ENCODE results near the gene ZCCHC14.

The ZCCHC14 gene

DNA sequence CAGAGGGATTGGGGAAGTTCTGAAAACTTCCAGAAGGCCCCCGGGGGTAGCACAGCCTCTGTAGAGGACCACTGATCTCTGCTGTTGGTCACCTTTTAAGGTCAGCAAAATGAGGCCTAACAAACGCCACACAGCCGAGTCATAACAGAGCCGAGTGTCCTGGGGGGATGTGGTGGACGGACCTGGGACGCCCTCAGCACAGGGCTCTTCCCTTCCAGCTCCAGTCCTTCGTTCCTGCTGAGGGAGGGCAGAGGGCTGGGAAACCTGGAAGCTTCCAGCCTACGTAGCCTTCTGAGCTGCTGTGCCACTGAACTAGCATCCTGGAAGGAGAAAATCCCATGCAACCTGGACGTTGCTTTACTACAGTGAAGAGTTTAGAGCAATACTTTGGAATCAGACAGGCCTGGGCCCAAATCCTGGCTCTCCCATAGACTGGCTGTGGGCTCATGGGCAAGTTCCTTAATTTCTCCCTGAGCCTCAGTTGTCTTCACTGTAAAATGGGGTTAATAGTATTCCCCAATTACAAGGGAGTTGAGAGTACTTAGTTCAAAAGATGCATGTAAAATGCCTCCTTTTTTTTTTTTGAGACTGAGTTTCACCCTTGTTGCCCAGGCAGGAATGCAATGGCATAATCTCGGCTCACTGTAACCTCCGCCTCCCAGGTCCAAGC is 34.4 kb upstream of the ZCCHC14 start:
- Histone ChIP-seq H2BK15ac (ENCODE audit: low read length) (no peak overlapping the region), H3K9ac (ENCODE audit: low read depth, low read length, poor library complexity) (no peak overlapping the region), H3K9me3 (replicated peaks in 1 of 2; ENCODE audit: control insufficient read depth in 2 of 2, insufficient read depth in 1 of 2, low read depth in 1 of 2, low read length in 2 of 2) (peaks cover 0 to 2% of the 10 kb centered on the region in 2 donors), H3K14ac (ENCODE audit: low read length) (no peak overlapping the region), H2BK120ac (ENCODE audit: low read depth, low read length) (no peak overlapping the region), H3K79me1 (ENCODE audit: low read depth, low read length) (no peaks in the 10 kb centered on the region), H3K4me2 (ENCODE audit: insufficient read depth, low read length, poor library complexity, severe bottlenecking) (no peak overlapping the region), H2BK12ac (ENCODE audit: low read length) (no peak overlapping the region), H3K23ac (ENCODE audit: low read depth, low read length, poor library complexity) (no peak overlapping the region), H3K36me3 (replicated peaks in 1 of 2; ENCODE audit: control insufficient read depth in 2 of 2, insufficient read depth in 2 of 2, low read length in 2 of 2) (no peaks in the 10 kb centered on the region), H3K4ac (ENCODE audit: low read length) (no peak overlapping the region), H3K4me1 (ENCODE audit: control insufficient read depth in 2 of 2, insufficient read depth in 1 of 2, low read depth in 1 of 2, low read length in 2 of 2) (no peaks in the 10 kb centered on the region), H3K27me3 (ENCODE audit: control insufficient read depth in 3 of 3, insufficient read depth in 3 of 3, low read depth in 1 of 3, low read length in 3 of 3) (no peaks in the 10 kb centered on the region), H2BK5ac (ENCODE audit: low read length) (no peak overlapping the region), H2AFZ (ENCODE audit: low read length) (no peak overlapping the region), H3K27ac (replicated peaks; ENCODE audit: low read length) (no peak overlapping the region), H3K18ac (ENCODE audit: low read length) (peak overlapping the region; percentile 83), H2AK5ac (ENCODE audit: low read depth, low read length) (no peak overlapping the region), H4K91ac (ENCODE audit: low read depth, low read length, poor library complexity) (no peak overlapping the region), H4K8ac (ENCODE audit: low read depth, low read length) (no peak overlapping the region), H3K4me3 (ENCODE audit: low read length in 2 of 2) (no peak overlapping the region)
- WGBS, 2 donors (ENCODE audit: extremely low coverage in 2 of 2, insufficient read length in 2 of 2, insufficient replicate concordance in 1 of 2) = no CpG with 5 or more reads among the region's 11 CpGs
- DNase-seq (ENCODE audit: low spot score) = no peak

DNA sequence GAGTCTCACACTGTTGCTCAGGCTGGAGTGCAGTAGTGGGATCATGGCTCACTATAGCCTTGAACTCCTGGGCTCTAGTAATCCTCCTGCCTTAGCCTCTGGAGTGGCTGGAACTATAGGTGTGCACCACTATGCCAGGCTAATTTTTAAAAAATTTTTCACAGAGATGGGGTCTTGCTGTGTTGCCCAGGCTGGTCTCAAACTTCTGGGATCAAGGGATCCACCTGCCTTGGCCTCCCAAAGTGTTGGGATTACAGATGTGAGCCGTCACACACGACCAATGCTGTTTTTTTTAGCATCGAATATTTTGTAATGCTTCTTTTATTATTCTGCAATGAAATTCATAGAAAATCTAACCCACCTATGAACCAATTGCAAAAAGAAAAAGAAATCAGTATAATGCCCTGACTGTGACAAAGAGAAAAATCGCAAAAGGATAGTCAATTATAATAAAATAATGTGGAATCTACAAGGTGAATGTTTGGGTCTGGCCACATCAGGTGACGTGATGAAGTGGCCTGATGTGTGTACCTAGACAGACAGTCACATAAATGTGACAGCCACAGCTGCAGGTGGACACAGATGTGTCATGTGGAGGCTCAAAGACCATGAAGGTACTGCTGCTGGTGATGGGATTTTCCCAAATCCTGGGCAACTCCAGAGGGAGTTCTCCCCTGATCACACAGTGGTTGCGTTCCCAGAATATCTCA is 33.6 kb upstream of the ZCCHC14 start:
- H2BK12ac ChIP-seq (ENCODE audit: low read length) = no peak overlapping the region
- H4K8ac ChIP-seq (ENCODE audit: low read depth, low read length) = no peak overlapping the region
- no peaks in the 10 kb centered on the region for H3K27me3 ChIP-seq (ENCODE audit: control insufficient read depth in 3 of 3, insufficient read depth in 3 of 3, low read depth in 1 of 3, low read length in 3 of 3)
- H3K4me1 ChIP-seq (ENCODE audit: control insufficient read depth in 2 of 2, insufficient read depth in 1 of 2, low read depth in 1 of 2, low read length in 2 of 2) = no peaks in the 10 kb centered on the region
- no peak overlapping the region for H2BK15ac ChIP-seq (ENCODE audit: low read length)
- H3K27ac ChIP-seq (replicated peaks; ENCODE audit: low read length) = no peak overlapping the region
- no peak overlapping the region for H2BK120ac ChIP-seq (ENCODE audit: low read depth, low read length)
- no peak overlapping the region for H3K4me2 ChIP-seq (ENCODE audit: insufficient read depth, low read length, poor library complexity, severe bottlenecking)
- DNase-seq (ENCODE audit: low spot score) = no peak
- H2AFZ ChIP-seq (ENCODE audit: low read length) = no peak overlapping the region
- H2BK5ac ChIP-seq (ENCODE audit: low read length) = no peak overlapping the region
- whole genome bisulfite sequencing, 2 donors (ENCODE audit: extremely low coverage in 2 of 2, insufficient read length in 2 of 2, insufficient replicate concordance in 1 of 2) = no CpG with 5 or more reads among the region's 6 CpGs
- no peak overlapping the region for H3K9ac ChIP-seq (ENCODE audit: low read depth, low read length, poor library complexity)
- peaks cover 0 to 2% of the 10 kb centered on the region in 2 donors for H3K9me3 ChIP-seq (replicated peaks in 1 of 2; ENCODE audit: control insufficient read depth in 2 of 2, insufficient read depth in 1 of 2, low read depth in 1 of 2, low read length in 2 of 2)
- H4K91ac ChIP-seq (ENCODE audit: low read depth, low read length, poor library complexity) = no peak overlapping the region
- no peaks in the 10 kb centered on the region for H3K36me3 ChIP-seq (replicated peaks in 1 of 2; ENCODE audit: control insufficient read depth in 2 of 2, insufficient read depth in 2 of 2, low read length in 2 of 2)
- H2AK5ac ChIP-seq (ENCODE audit: low read depth, low read length) = no peak overlapping the region
- no peak overlapping the region for H3K4me3 ChIP-seq (ENCODE audit: low read length in 2 of 2)
- no peak overlapping the region for H3K23ac ChIP-seq (ENCODE audit: low read depth, low read length, poor library complexity)
- H3K14ac ChIP-seq (ENCODE audit: low read length) = no peak overlapping the region
- no peaks in the 10 kb centered on the region for H3K79me1 ChIP-seq (ENCODE audit: low read depth, low read length)
- no peak overlapping the region for H3K18ac ChIP-seq (ENCODE audit: low read length)
- no peak overlapping the region for H3K4ac ChIP-seq (ENCODE audit: low read length)

DNA sequence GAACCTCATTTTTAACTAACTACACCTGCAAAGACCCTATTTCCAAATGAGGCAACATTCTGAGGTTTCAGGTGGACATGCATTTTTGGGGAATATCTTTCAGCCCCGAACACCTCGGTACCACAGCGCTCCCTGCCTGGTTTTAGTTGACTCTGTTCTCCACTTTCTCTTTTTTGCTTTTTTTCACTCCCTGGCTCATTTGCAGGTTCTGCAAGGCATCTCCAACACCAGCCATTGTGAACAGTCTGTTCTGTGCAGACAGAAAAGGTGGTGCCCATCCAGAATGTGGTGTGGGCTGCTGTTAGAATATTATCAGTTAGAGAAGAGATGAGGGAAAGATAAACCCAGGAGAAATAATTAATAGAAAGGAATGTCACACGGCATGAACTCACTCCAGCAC is 32.5 kb upstream of the ZCCHC14 start:
- Histone ChIP-seq H3K4ac (ENCODE audit: low read length) (no peak overlapping the region), H3K9ac (ENCODE audit: low read depth, low read length, poor library complexity) (no peak overlapping the region), H3K4me2 (ENCODE audit: insufficient read depth, low read length, poor library complexity, severe bottlenecking) (no peak overlapping the region), H3K4me3 (ENCODE audit: low read length in 2 of 2) (no peak overlapping the region), H3K36me3 (replicated peaks in 1 of 2; ENCODE audit: control insufficient read depth in 2 of 2, insufficient read depth in 2 of 2, low read length in 2 of 2) (no peaks in the 10 kb centered on the region), H2BK5ac (ENCODE audit: low read length) (no peak overlapping the region), H3K14ac (ENCODE audit: low read length) (no peak overlapping the region), H2AFZ (ENCODE audit: low read length) (no peak overlapping the region), H2AK5ac (ENCODE audit: low read depth, low read length) (no peak overlapping the region), H3K18ac (ENCODE audit: low read length) (no peak overlapping the region), H4K91ac (ENCODE audit: low read depth, low read length, poor library complexity) (no peak overlapping the region), H3K4me1 (ENCODE audit: control insufficient read depth in 2 of 2, insufficient read depth in 1 of 2, low read depth in 1 of 2, low read length in 2 of 2) (no peaks in the 10 kb centered on the region), H4K8ac (ENCODE audit: low read depth, low read length) (no peak overlapping the region), H2BK12ac (ENCODE audit: low read length) (no peak overlapping the region), H3K9me3 (replicated peaks in 1 of 2; ENCODE audit: control insufficient read depth in 2 of 2, insufficient read depth in 1 of 2, low read depth in 1 of 2, low read length in 2 of 2) (peaks cover 0 to 2% of the 10 kb centered on the region in 2 donors), H3K79me1 (ENCODE audit: low read depth, low read length) (no peaks in the 10 kb centered on the region), H2BK15ac (ENCODE audit: low read length) (no peak overlapping the region), H2BK120ac (ENCODE audit: low read depth, low read length) (no peak overlapping the region), H3K27ac (replicated peaks; ENCODE audit: low read length) (no peak overlapping the region), H3K27me3 (ENCODE audit: control insufficient read depth in 3 of 3, insufficient read depth in 3 of 3, low read depth in 1 of 3, low read length in 3 of 3) (no peaks in the 10 kb centered on the region), H3K23ac (ENCODE audit: low read depth, low read length, poor library complexity) (no peak overlapping the region)
- DNase-seq (ENCODE audit: low spot score) = no peak
- no CpG with 5 or more reads among the region's 4 CpGs for WGBS, 2 donors (ENCODE audit: extremely low coverage in 2 of 2, insufficient read length in 2 of 2, insufficient replicate concordance in 1 of 2)

DNA sequence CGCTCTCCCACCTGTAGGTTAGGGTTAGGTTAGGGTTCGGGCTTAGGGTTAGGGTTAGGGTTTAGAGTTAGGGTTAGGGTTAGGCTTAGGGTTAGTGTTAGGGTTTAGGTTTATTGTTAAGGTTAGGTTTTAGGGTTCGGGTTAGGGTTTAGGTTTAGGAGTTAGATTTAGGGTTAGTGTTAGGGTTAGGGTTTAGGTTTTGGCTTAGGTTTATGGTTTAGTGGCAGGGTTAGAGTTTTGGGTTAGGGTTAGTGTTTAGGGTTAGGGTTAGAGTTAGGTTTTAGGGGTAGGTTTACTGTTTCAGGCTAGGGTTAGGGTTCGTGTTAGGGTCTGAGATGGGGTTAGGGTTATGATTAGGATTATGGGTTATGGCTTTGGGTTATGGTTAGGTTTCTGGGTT is 31.6 kb upstream of the ZCCHC14 start:
- H3K9ac ChIP-seq (ENCODE audit: low read depth, low read length, poor library complexity) = no peak overlapping the region
- no peak overlapping the region for H2BK120ac ChIP-seq (ENCODE audit: low read depth, low read length)
- H2AFZ ChIP-seq (ENCODE audit: low read length) = no peak overlapping the region
- no peak overlapping the region for H4K8ac ChIP-seq (ENCODE audit: low read depth, low read length)
- DNase-seq (ENCODE audit: low spot score) = no peak
- H3K18ac ChIP-seq (ENCODE audit: low read length) = no peak overlapping the region
- no peaks in the 10 kb centered on the region for H3K79me1 ChIP-seq (ENCODE audit: low read depth, low read length)
- H3K36me3 ChIP-seq (replicated peaks in 1 of 2; ENCODE audit: control insufficient read depth in 2 of 2, insufficient read depth in 2 of 2, low read length in 2 of 2) = no peaks in the 10 kb centered on the region
- no peak overlapping the region for H2AK5ac ChIP-seq (ENCODE audit: low read depth, low read length)
- no peak overlapping the region for H3K4ac ChIP-seq (ENCODE audit: low read length)
- 100% methylated on average over 1 to 3 of the region's 4 CpGs for WGBS, 2 donors (ENCODE audit: extremely low coverage in 2 of 2, insufficient read length in 2 of 2, insufficient replicate concordance in 1 of 2)
- no peak overlapping the region for H3K27ac ChIP-seq (replicated peaks; ENCODE audit: low read length)
- no peak overlapping the region for H2BK5ac ChIP-seq (ENCODE audit: low read length)
- H2BK12ac ChIP-seq (ENCODE audit: low read length) = no peak overlapping the region
- H3K4me1 ChIP-seq (ENCODE audit: control insufficient read depth in 2 of 2, insufficient read depth in 1 of 2, low read depth in 1 of 2, low read length in 2 of 2) = no peaks in the 10 kb centered on the region
- peaks cover 0 to 3% (median 0%) of the 10 kb centered on the region in 3 experiments for H3K27me3 ChIP-seq (ENCODE audit: control insufficient read depth in 3 of 3, insufficient read depth in 3 of 3, low read depth in 1 of 3, low read length in 3 of 3)
- H3K4me3 ChIP-seq (ENCODE audit: low read length in 2 of 2) = no peak overlapping the region
- H3K4me2 ChIP-seq (ENCODE audit: insufficient read depth, low read length, poor library complexity, severe bottlenecking) = no peak overlapping the region
- H3K23ac ChIP-seq (ENCODE audit: low read depth, low read length, poor library complexity) = no peak overlapping the region
- no peak overlapping the region for H3K14ac ChIP-seq (ENCODE audit: low read length)
- H3K9me3 ChIP-seq (replicated peaks in 1 of 2; ENCODE audit: control insufficient read depth in 2 of 2, insufficient read depth in 1 of 2, low read depth in 1 of 2, low read length in 2 of 2) = peaks cover 0 to 2% of the 10 kb centered on the region in 2 donors
- no peak overlapping the region for H4K91ac ChIP-seq (ENCODE audit: low read depth, low read length, poor library complexity)
- H2BK15ac ChIP-seq (ENCODE audit: low read length) = no peak overlapping the region
